ENCODE results near the gene ACTN4.

DNA sequence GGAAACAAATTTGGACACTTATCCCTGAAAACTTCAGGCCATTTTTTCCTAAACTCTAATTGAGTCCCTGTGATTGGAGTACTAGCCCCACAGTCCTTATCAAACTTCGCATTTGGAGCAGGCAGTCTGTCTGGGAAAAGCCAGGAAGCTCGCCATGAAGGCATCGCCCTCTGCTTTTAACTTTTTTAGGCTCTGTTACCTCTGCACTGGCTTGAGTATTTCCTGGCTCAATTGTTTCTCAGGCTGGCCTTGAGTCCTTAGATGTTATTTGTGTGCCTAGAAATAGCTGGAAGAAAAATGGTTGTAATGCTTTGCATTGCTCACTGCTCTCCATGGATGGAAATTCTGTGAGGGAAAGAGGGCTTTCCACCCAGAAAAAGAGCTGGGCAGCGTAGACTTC lies 24.2 kb downstream of the ACTN4 start:
- TF ChIP-seq GABPB1 (CRISPR knock-in tag; IDR thresholded peaks at IDR 0.05) (no peak), JUN (CRISPR knock-in tag; IDR thresholded peaks at IDR 0.05) (no peak), ATF1 (CRISPR knock-in tag; IDR thresholded peaks at IDR 0.05) (no peak), KAT7 (CRISPR knock-in tag; IDR thresholded peaks at IDR 0.05; ENCODE audit: borderline replicate concordance) (no peak), CTCF (IDR thresholded peaks at IDR 0.05) (no peak), ZNF138 (CRISPR knock-in tag; conservative IDR thresholded peaks at IDR 0.05) (no peak), ZNF121 (CRISPR knock-in tag; IDR thresholded peaks at IDR 0.05) (no peak), CREB1 (CRISPR knock-in tag; IDR thresholded peaks at IDR 0.05) (no peak), MXD4 (CRISPR knock-in tag; IDR thresholded peaks at IDR 0.05; ENCODE audit: borderline replicate concordance) (no peak), CREM (CRISPR knock-in tag; IDR thresholded peaks at IDR 0.05) (no peak), NR2C2 (CRISPR knock-in tag; IDR thresholded peaks at IDR 0.05) (no peak), TP53 (CRISPR knock-in tag; IDR thresholded peaks at IDR 0.05) (no peak), ZBTB21 (CRISPR knock-in tag; IDR thresholded peaks at IDR 0.05; ENCODE audit: borderline replicate concordance) (no peak)
- TF ChIP-seq, protein P1, sequence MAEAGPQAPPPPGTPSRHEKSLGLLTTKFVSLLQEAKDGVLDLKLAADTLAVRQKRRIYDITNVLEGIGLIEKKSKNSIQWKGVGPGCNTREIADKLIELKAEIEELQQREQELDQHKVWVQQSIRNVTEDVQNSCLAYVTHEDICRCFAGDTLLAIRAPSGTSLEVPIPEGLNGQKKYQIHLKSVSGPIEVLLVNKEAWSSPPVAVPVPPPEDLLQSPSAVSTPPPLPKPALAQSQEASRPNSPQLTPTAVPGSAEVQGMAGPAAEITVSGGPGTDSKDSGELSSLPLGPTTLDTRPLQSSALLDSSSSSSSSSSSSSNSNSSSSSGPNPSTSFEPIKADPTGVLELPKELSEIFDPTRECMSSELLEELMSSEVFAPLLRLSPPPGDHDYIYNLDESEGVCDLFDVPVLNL (CRISPR knock-in tag; IDR thresholded peaks at IDR 0.05; ENCODE audit: borderline replicate concordance, low read depth): no peak
